ENCODE results near the gene MRPL53.
A peak's percentile ranks its signal among the peaks of the same experiment; 100 is the strongest.

GRCh38 chr2:74457129-74457548, 15.3 kb downstream of the MRPL53 start:
- TF ChIP-seq MTA1 (CRISPR knock-in tag; IDR thresholded peaks at IDR 0.05; ENCODE audit: borderline replicate concordance) (no peak), ZSCAN21 (CRISPR knock-in tag; IDR thresholded peaks at IDR 0.05; ENCODE audit: borderline replicate concordance) (peak; percentile 69; the same call in 1 of the 2 replicates)

Data from HepG2 (cell line).